Measurements from ENCODE around the gene ATP6V1G3.
"Not testable (repeated sequence)": the region's sequence is repeated elsewhere in the genome, so short reads cannot be mapped to it uniquely, and the experiment has no call there.

The ATP6V1G3 gene

GRCh38 chr1:198491028-198491427, 49.5 kb downstream of the ATP6V1G3 start:
- TF ChIP-seq, protein P1, sequence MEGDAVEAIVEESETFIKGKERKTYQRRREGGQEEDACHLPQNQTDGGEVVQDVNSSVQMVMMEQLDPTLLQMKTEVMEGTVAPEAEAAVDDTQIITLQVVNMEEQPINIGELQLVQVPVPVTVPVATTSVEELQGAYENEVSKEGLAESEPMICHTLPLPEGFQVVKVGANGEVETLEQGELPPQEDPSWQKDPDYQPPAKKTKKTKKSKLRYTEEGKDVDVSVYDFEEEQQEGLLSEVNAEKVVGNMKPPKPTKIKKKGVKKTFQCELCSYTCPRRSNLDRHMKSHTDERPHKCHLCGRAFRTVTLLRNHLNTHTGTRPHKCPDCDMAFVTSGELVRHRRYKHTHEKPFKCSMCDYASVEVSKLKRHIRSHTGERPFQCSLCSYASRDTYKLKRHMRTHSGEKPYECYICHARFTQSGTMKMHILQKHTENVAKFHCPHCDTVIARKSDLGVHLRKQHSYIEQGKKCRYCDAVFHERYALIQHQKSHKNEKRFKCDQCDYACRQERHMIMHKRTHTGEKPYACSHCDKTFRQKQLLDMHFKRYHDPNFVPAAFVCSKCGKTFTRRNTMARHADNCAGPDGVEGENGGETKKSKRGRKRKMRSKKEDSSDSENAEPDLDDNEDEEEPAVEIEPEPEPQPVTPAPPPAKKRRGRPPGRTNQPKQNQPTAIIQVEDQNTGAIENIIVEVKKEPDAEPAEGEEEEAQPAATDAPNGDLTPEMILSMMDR (IDR thresholded peaks at IDR 0.05; ENCODE audit: extremely low read depth, missing control alignments) = no peak
- no peak for DNase-seq (ENCODE audit: low spot score)

DNA sequence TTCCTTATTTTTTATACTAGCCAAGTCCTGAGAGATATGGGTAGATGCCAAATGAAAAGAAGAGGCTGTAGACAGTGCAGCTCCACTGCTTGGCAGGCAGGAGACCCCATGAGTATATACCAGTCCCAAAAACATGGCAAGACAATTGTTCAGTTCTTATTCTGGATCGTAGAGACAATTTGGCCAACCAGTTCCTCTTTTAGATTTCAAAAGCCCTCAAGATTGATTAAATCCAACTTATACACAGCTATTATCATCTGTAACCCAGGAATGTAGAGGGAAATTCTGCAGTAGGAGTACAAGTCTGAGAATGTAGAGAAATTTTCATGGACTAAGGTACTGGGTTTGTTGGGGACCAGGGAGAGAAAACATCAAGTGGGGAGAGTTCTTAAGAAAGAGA, 50.3 kb downstream of the ATP6V1G3 start:
- TF ChIP-seq, protein P1 (IDR thresholded peaks at IDR 0.05; ENCODE audit: extremely low read depth, missing control alignments) = no peak
- no peak for DNase-seq (ENCODE audit: low spot score)

DNA sequence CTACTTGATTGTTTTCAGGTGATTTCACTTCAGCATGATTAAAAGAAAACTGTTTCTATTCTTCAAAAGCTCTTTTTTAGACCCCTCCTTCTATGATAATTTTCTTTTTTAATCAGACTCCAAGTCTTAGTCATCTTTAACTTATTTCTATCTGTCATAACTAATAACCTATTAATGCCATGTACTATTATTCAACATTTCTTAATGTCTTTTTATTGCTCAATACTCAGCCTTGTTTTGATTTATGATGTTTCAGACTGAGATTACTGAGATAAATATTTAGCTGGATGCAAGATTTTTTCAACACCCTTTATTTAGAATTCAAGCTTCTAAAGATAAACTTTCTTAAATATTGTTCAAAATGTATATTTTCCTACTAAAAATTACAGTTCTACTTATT, 53.6 kb downstream of the ATP6V1G3 start:
- TF ChIP-seq, protein P1 (IDR thresholded peaks at IDR 0.05; ENCODE audit: extremely low read depth, missing control alignments) = no peak
- no peak for DNase-seq (ENCODE audit: low spot score)

GRCh38 chr1:198483645-198484044, 56.8 kb downstream of the ATP6V1G3 start:
- TF ChIP-seq, protein P1 (IDR thresholded peaks at IDR 0.05; ENCODE audit: extremely low read depth, missing control alignments) = no peak
- DNase-seq (ENCODE audit: low spot score) = no peak

- TF ChIP-seq, protein P1 (IDR thresholded peaks at IDR 0.05; ENCODE audit: extremely low read depth, missing control alignments) = no peak
- DNase-seq (ENCODE audit: low spot score) = no peak
Observed at GRCh38 chr1:198483006-198483405, 57.5 kb downstream of the ATP6V1G3 start.

DNA sequence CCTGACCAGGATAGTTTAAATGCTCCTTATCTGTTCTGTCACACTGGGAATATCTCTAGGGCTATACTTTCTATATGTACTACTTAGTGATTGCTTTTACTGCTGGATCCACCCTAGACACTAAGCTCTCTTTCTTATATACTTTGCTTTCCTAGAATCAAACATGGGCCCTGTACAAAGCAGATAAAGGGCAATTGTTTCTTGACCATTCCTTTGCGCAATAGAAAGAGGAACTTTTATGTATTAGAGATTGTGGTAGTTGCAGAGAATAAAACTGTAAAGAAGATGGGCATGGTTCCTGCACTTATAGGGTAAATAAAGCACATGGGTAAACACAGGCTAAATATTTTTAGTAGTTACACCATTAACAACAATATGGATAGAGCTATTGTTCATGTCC, 58.8 kb downstream of the ATP6V1G3 start:
- DNase-seq (ENCODE audit: low spot score) = no peak
- TF ChIP-seq, protein P1 (IDR thresholded peaks at IDR 0.05; ENCODE audit: extremely low read depth, missing control alignments) = no peak

GRCh38 chr1:198480876-198481275, 59.6 kb downstream of the ATP6V1G3 start:
- DNase-seq (ENCODE audit: low spot score) = no peak
- TF ChIP-seq, protein P1 (IDR thresholded peaks at IDR 0.05; ENCODE audit: extremely low read depth, missing control alignments) = no peak

DNA sequence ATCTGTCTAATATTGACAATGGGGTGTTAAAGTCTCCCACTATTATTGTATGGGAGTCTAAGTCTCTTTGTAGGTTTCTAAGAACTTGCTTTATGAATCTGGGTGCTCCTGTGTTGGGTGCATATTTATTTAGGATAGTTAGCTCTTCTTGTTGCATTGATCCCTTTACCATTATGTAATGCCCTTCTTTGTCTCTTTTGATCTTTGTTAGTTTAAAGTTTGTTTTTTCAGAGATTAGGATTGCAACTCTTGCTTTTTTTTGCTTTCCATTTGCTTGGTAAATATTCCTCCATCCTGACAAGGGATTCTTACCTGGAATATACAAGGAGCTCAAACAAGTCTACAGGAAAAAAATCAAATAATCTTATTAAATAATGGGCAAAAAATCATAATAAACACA, 63.1 kb downstream of the ATP6V1G3 start:
- DNase-seq (ENCODE audit: low spot score) = not testable (repeated sequence)

Measured in GM20000 (cell line).